Glutamatergic neuron (in vitro differentiated cells): ENCODE data around the gene IRAK1. TPM values are rescaled to one million over a fixed set of nuclear protein-coding genes. Genes with fewer than 3 reads are reported as not detected.

Experiments used
- DNase-seq: peaks from one replicate; pipeline ENCODE4 v3.0.0; 2022
- H3K27ac Mint-ChIP-seq: one replicate; pipeline ENCODE4 v1.8.0; 2020; ENCODE audit warnings: mild to moderate bottlenecking, mixed read lengths, inconsistent platforms; ENCODE audit not compliant: unreplicated experiment
- H3K27me3 Mint-ChIP-seq: one replicate; pipeline ENCODE4 v1.8.0; 2020; ENCODE audit warnings: mild to moderate bottlenecking, moderate library complexity, mixed read lengths, inconsistent platforms; ENCODE audit not compliant: unreplicated experiment
- H3K36me3 Mint-ChIP-seq: one replicate; pipeline ENCODE4 v1.8.0; 2020; ENCODE audit warnings: mild to moderate bottlenecking, mixed read lengths, inconsistent platforms; ENCODE audit not compliant: unreplicated experiment
- H3K4me1 Mint-ChIP-seq: one replicate; pipeline ENCODE4 v1.8.0; 2020; ENCODE audit warnings: mild to moderate bottlenecking, low read depth, mixed read lengths, inconsistent platforms; ENCODE audit not compliant: unreplicated experiment
- H3K4me3 Mint-ChIP-seq: one replicate; pipeline ENCODE4 v1.8.0; 2020; ENCODE audit warnings: mild to moderate bottlenecking, mixed read lengths, inconsistent platforms; ENCODE audit not compliant: unreplicated experiment
- H3K9me3 Mint-ChIP-seq: one replicate; pipeline ENCODE4 v1.8.0; 2020; ENCODE audit warnings: mild to moderate bottlenecking, moderate library complexity, mixed read lengths, inconsistent platforms; ENCODE audit not compliant: unreplicated experiment
- CTCF ChIP-seq: fragments of 200-600 bp; sonication (generic); IDR thresholded peaks from one replicate; pipeline ENCODE4 v1.5.0; 2021; ENCODE audit not compliant: partially characterized antibody, unreplicated experiment
- total RNA-seq: library from RNA; stranded (reverse); fragmentation: NEBNext Ultra II Directional; extraction: Animal tissue kit (Norgen Biotek cat#: 25700); gene quantifications from one replicate; pipeline ENCODE4 v1.2.1, GENCODE V29; 2021; ENCODE audit not compliant: unreplicated experiment

Gene IRAK1
- total RNA-seq, 1 donor from 2014 or later, result 60.3 TPM

GRCh38 chrX:154061801-154062200 is 42.1 kb upstream of the IRAK1 start:
- peak overlapping the region; percentile 99 for H3K27ac Mint-ChIP-seq
- peaks cover 13% of the 10 kb centered on the region for H3K27me3 Mint-ChIP-seq
- TF ChIP-seq CTCF, result no peak
- H3K9me3 Mint-ChIP-seq, result peaks cover 3% of the 10 kb centered on the region
- no peaks in the 10 kb centered on the region for H3K36me3 Mint-ChIP-seq
- no peak for DNase-seq
- H3K4me3 Mint-ChIP-seq, result no peak overlapping the region
- H3K4me1 Mint-ChIP-seq, result peaks cover 53% of the 10 kb centered on the region

GRCh38 chrX:154059729-154060245 is 40.1 kb upstream of the IRAK1 start:
- no peak for DNase-seq
- Mint-ChIP-seq H3K9me3 (peaks cover 1% of the 10 kb centered on the region), H3K27me3 (peaks cover 13% of the 10 kb centered on the region), H3K27ac (peak overlapping the region; percentile 99), H3K4me3 (peak overlapping the region; percentile 6), H3K36me3 (no peaks in the 10 kb centered on the region), H3K4me1 (peaks cover 53% of the 10 kb centered on the region)
- no peak for TF ChIP-seq CTCF

GRCh38 chrX:154059231-154059630 is 39.5 kb upstream of the IRAK1 start:
- Mint-ChIP-seq H3K27ac (peak overlapping the region; percentile 84), H3K27me3 (peaks cover 13% of the 10 kb centered on the region), H3K4me1 (peaks cover 50% of the 10 kb centered on the region), H3K4me3 (no peak overlapping the region), H3K9me3 (peaks cover 1% of the 10 kb centered on the region), H3K36me3 (no peaks in the 10 kb centered on the region)
- DNase-seq, result no peak
- no peak for TF ChIP-seq CTCF

GRCh38 chrX:154058214-154058997 is 38.7 kb upstream of the IRAK1 start:
- H3K36me3 Mint-ChIP-seq, result no peaks in the 10 kb centered on the region
- peaks cover 45% of the 10 kb centered on the region for H3K4me1 Mint-ChIP-seq
- H3K27ac Mint-ChIP-seq, result peak overlapping the region; percentile 38
- TF ChIP-seq CTCF, result no peak
- H3K9me3 Mint-ChIP-seq, result peaks cover 1% of the 10 kb centered on the region
- peaks cover 13% of the 10 kb centered on the region for H3K27me3 Mint-ChIP-seq
- no peak for DNase-seq
- peak overlapping the region; percentile 30 for H3K4me3 Mint-ChIP-seq

- no peak for DNase-seq
- Mint-ChIP-seq H3K27me3 (peaks cover 13% of the 10 kb centered on the region), H3K27ac (no peak overlapping the region), H3K4me3 (no peak overlapping the region), H3K4me1 (peaks cover 45% of the 10 kb centered on the region), H3K36me3 (no peaks in the 10 kb centered on the region), H3K9me3 (peaks cover 1% of the 10 kb centered on the region)
- no peak for TF ChIP-seq CTCF
Measured at GRCh38 chrX:154057791-154058190, 38.1 kb upstream of the IRAK1 start.
